Measurements from ENCODE around the gene EPM2AIP1.

GRCh38 chr3:36957063-36957462, 35.9 kb downstream of the EPM2AIP1 start:
- TF ChIP-seq CTCF (conservative IDR thresholded peaks at IDR 0.05; ENCODE audit: low read depth, low read length) (peak; percentile 33; the same call in 1 of the 2 replicates), EZH2phosphoT487 (IDR thresholded peaks at IDR 0.05; ENCODE audit: borderline replicate concordance, low read length) (no peak), EZH2 (IDR thresholded peaks at IDR 0.05; ENCODE audit: low read length, unreplicated experiment) (no peak)
